HEK293 (cell line): Measurements from ENCODE around the gene ABHD17A.

Experiments
- CTCF ChIA-PET: fragments of 350-600 bp; formaldehyde crosslinking; extraction: SDS; loops from one replicate; lab custom pipeline; 2021; ENCODE audit warnings: antibody characterized with exemption; lab: Yijun Ruan, JAX
- POLR2A ChIA-PET: fragments of 300-600 bp; formaldehyde crosslinking; extraction: SDS; loops from one replicate; lab custom pipeline; 2020; ENCODE audit warnings: antibody characterized with exemption, inconsistent platforms; lab: Yijun Ruan, JAX
- H3K27ac ChIP-seq: fragments of 200-500 bp; sonication (Bioruptor generic); 2 replicates; pipeline ENCODE4 v1.5.1; 2014; ENCODE audit warnings: low read depth, low read length, control low read depth, inconsistent platforms; ENCODE audit errors: extremely low read depth
- H3K36me3 ChIP-seq, 2 experiments: fragments of 200-500 bp in 1 of 2; sonication (Bioruptor generic) in 1 of 2; 1 replicate in 1 of 2; 2 replicates in 1 of 2; pipeline ENCODE4 v1.5.1; 2014 to 2017; ENCODE audit warnings: inconsistent platforms in 2 of 2, low read length in 2 of 2; ENCODE audit not compliant: control insufficient read depth in 2 of 2, insufficient read depth in 1 of 2
- H3K4me1 ChIP-seq: fragments of 200-500 bp; sonication (Bioruptor generic); 2 replicates; pipeline ENCODE4 v1.5.1; 2014; ENCODE audit warnings: mild to moderate bottlenecking, low read length, inconsistent platforms; ENCODE audit not compliant: control insufficient read depth, insufficient read depth
- H3K4me3 ChIP-seq: 2 replicates; pipeline ENCODE4 v1.5.1; 2011; ENCODE audit warnings: low read depth, mild to moderate bottlenecking, control low read depth, low read length, moderate library complexity
- H3K9me3 ChIP-seq: fragments of 200-500 bp; sonication (Bioruptor generic); 2 replicates; pipeline ENCODE4 v1.5.1; 2014; ENCODE audit warnings: low read depth, low read length, inconsistent platforms; ENCODE audit not compliant: control insufficient read depth, insufficient read depth
- BCL11A ChIP-seq: fragments of 450-650 bp; formaldehyde crosslinking; IDR thresholded peaks from 2 replicates; pipeline ENCODE4 v1.5.1; 2016; ENCODE audit warnings: low read depth, missing biosample characterization, missing genetic modification characterization
- BCL11B ChIP-seq: fragments of 450-650 bp; formaldehyde crosslinking; IDR thresholded peaks from 2 replicates; pipeline ENCODE4 v1.5.1; 2016; ENCODE audit warnings: low read depth, missing biosample characterization, missing genetic modification characterization
- EGR2 ChIP-seq: fragments of 450-650 bp; formaldehyde crosslinking; IDR thresholded peaks from 2 replicates; pipeline ENCODE4 v1.5.1; 2016; ENCODE audit warnings: low read depth, missing biosample characterization, missing genetic modification characterization
- GLIS1 ChIP-seq: fragments of 450-650 bp; formaldehyde crosslinking; IDR thresholded peaks from 2 replicates; pipeline ENCODE4 v1.5.1; 2016; ENCODE audit warnings: missing biosample characterization, missing genetic modification characterization
- KLF1 ChIP-seq: fragments of 450-650 bp; formaldehyde crosslinking; IDR thresholded peaks from 2 replicates; pipeline ENCODE4 v1.5.1; 2016; ENCODE audit warnings: missing biosample characterization, missing genetic modification characterization
- KLF16 ChIP-seq: fragments of 450-650 bp; formaldehyde crosslinking; IDR thresholded peaks from 2 replicates; pipeline ENCODE4 v1.5.1; 2017; ENCODE audit warnings: missing biosample characterization, missing genetic modification characterization
- KLF7 ChIP-seq: fragments of 450-650 bp; formaldehyde crosslinking; IDR thresholded peaks from 2 replicates; pipeline ENCODE4 v1.5.1; 2016; ENCODE audit warnings: missing biosample characterization, missing genetic modification characterization, borderline replicate concordance
- PRDM2 ChIP-seq: fragments of 450-650 bp; formaldehyde crosslinking; IDR thresholded peaks from 2 replicates; pipeline ENCODE4 v1.5.1; 2016; ENCODE audit warnings: missing biosample characterization, missing genetic modification characterization, borderline replicate concordance
- SCRT1 ChIP-seq: fragments of 450-650 bp; formaldehyde crosslinking; IDR thresholded peaks from 2 replicates; pipeline ENCODE4 v1.5.1; 2016; ENCODE audit warnings: missing biosample characterization, missing genetic modification characterization, borderline replicate concordance
- SP7 ChIP-seq: fragments of 450-650 bp; formaldehyde crosslinking; IDR thresholded peaks from 2 replicates; pipeline ENCODE4 v1.5.1; 2016; ENCODE audit warnings: missing biosample characterization, missing genetic modification characterization
- ZBTB20 ChIP-seq: fragments of 450-650 bp; formaldehyde crosslinking; IDR thresholded peaks from 2 replicates; pipeline ENCODE4 v1.5.1; 2016; ENCODE audit warnings: missing biosample characterization, missing genetic modification characterization
- ZBTB7A ChIP-seq: fragments of 450-650 bp; formaldehyde crosslinking; IDR thresholded peaks from 2 replicates; pipeline ENCODE4 v1.5.1; 2016; ENCODE audit warnings: low read depth, missing biosample characterization, missing genetic modification characterization
- ZBTB8A ChIP-seq: fragments of 450-650 bp; formaldehyde crosslinking; IDR thresholded peaks from 2 replicates; pipeline ENCODE4 v1.5.1; 2016; ENCODE audit warnings: missing biosample characterization, missing genetic modification characterization
- ZFHX2 ChIP-seq: fragments of 450-650 bp; formaldehyde crosslinking; conservative IDR thresholded peaks from 2 replicates; pipeline ENCODE4 v1.5.1; 2016; ENCODE audit warnings: missing biosample characterization, missing genetic modification characterization
- ZFP37 ChIP-seq: fragments of 450-650 bp; formaldehyde crosslinking; IDR thresholded peaks from 2 replicates; pipeline ENCODE4 v1.5.1; 2016; ENCODE audit warnings: missing biosample characterization, missing genetic modification characterization
- ZNF148 ChIP-seq: fragments of 450-650 bp; formaldehyde crosslinking; IDR thresholded peaks from 2 replicates; pipeline ENCODE4 v1.5.0; 2017; ENCODE audit warnings: missing biosample characterization, missing genetic modification characterization, borderline replicate concordance
- ZNF2 ChIP-seq: fragments of 450-650 bp; formaldehyde crosslinking; IDR thresholded peaks from 2 replicates; pipeline ENCODE4 v1.5.1; 2016; ENCODE audit warnings: missing biosample characterization, missing genetic modification characterization
- ZNF292 ChIP-seq: fragments of 450-650 bp; formaldehyde crosslinking; IDR thresholded peaks from 2 replicates; pipeline ENCODE4 v1.5.1; 2016; ENCODE audit warnings: low read depth, missing biosample characterization, missing genetic modification characterization, borderline replicate concordance
- ZNF335 ChIP-seq: fragments of 450-650 bp; formaldehyde crosslinking; conservative IDR thresholded peaks from 2 replicates; pipeline ENCODE4 v1.5.1; 2016; ENCODE audit warnings: missing biosample characterization, missing genetic modification characterization
- ZNF341 ChIP-seq: fragments of 450-650 bp; formaldehyde crosslinking; IDR thresholded peaks from 2 replicates; pipeline ENCODE4; 2016; ENCODE audit warnings: low read depth, missing biosample characterization, missing genetic modification characterization
- ZNF366 ChIP-seq: fragments of 450-650 bp; formaldehyde crosslinking; conservative IDR thresholded peaks from 2 replicates; pipeline ENCODE4 v1.5.1; 2016; ENCODE audit warnings: missing biosample characterization, missing genetic modification characterization
- ZNF398 ChIP-seq: fragments of 450-650 bp; formaldehyde crosslinking; IDR thresholded peaks from 2 replicates; pipeline ENCODE4 v1.5.1; 2017; ENCODE audit warnings: missing biosample characterization, missing genetic modification characterization
- ZNF660 ChIP-seq: fragments of 450-650 bp; IDR thresholded peaks from 2 replicates; pipeline ENCODE4 v1.5.1; 2018; ENCODE audit warnings: missing biosample characterization, mild to moderate bottlenecking, missing genetic modification characterization
- ZNF785 ChIP-seq: fragments of 450-650 bp; formaldehyde crosslinking; IDR thresholded peaks from 2 replicates; pipeline ENCODE4 v1.5.1; 2016; ENCODE audit warnings: missing biosample characterization, missing genetic modification characterization
- ZNF830 ChIP-seq: fragments of 450-650 bp; IDR thresholded peaks from 2 replicates; pipeline ENCODE4 v1.5.0; 2018; ENCODE audit warnings: missing biosample characterization, missing genetic modification characterization, low read depth, mild to moderate bottlenecking, moderate library complexity
- ZNF843 ChIP-seq: fragments of 450-650 bp; formaldehyde crosslinking; IDR thresholded peaks from 2 replicates; pipeline ENCODE4 v1.5.1; 2016; ENCODE audit warnings: missing biosample characterization, missing genetic modification characterization
- ZSCAN30 ChIP-seq: fragments of 450-650 bp; IDR thresholded peaks from 2 replicates; pipeline ENCODE4 v1.5.1; 2018; ENCODE audit warnings: missing biosample characterization, mild to moderate bottlenecking, missing genetic modification characterization, moderate library complexity

Gene ABHD17A

GRCh38 chr19:1864480-1865171 is 20.7 kb downstream of the ABHD17A start:
- Histone ChIP-seq H3K27ac (peak overlapping the region; percentile 82), H3K4me3 (peak overlapping the region; percentile 60), H3K4me1 (peaks cover 12% of the 10 kb centered on the region), H3K36me3 (no peaks in the 10 kb centered on the region; a peak in 1 of 3 replicates), H3K9me3 (no peaks in the 10 kb centered on the region)
- ChIA-PET CTCF (interaction anchor here (0.5 to 1.1 kb wide), 7 partner anchors 9 to 671 kb away, joined by 3 to 5 read pairs (median 4); partner anchors contain the start of gene ABHD17A), POLR2A (interaction anchor here (0.6 to 1.6 kb wide), 3 partner anchors 11 to 482 kb away, joined by 3 to 18 read pairs (median 3); no protein-coding TSS in a partner anchor)
- peak; percentile 45; the same call in 1 of the 2 replicates for TF ChIP-seq BCL11B
- peak; percentile 18; the same call in 1 of the 2 replicates for TF ChIP-seq ZSCAN30 (tag by site-specific recombination)
- TF ChIP-seq SP7 (tag by site-specific recombination) = peak; percentile 7
- no peak for TF ChIP-seq ZNF830 (tag by site-specific recombination)
- peak; percentile 30 for TF ChIP-seq ZBTB20 (tag by site-specific recombination)
- TF ChIP-seq SCRT1 (tag by site-specific recombination) = no peak
- TF ChIP-seq ZFP37 = 0 out of 2 replicates have a peak, but pooled peaks have one; percentile 17
- no peak for TF ChIP-seq KLF7
- peak; percentile 67 for TF ChIP-seq ZNF335 (tag by site-specific recombination)
- peak; percentile 79; the same call in 1 of the 2 replicates for TF ChIP-seq BCL11A (tag by site-specific recombination)
- TF ChIP-seq ZNF660 (tag by site-specific recombination) = 0 out of 2 replicates have a peak, but pooled peaks have one; percentile 11
- TF ChIP-seq GLIS1 (tag by site-specific recombination) = peak; percentile 35; the same call in 1 of the 2 replicates
- no peak; the same call in 1 of the 2 replicates for TF ChIP-seq KLF16 (tag by site-specific recombination)
- TF ChIP-seq ZNF366 (tag by site-specific recombination) = 0 out of 2 replicates have a peak, but pooled peaks have one; percentile 23
- TF ChIP-seq ZFHX2 (tag by site-specific recombination) = peak; percentile 41; the same call in 1 of the 2 replicates
- no peak for TF ChIP-seq ZNF148 (tag by site-specific recombination)
- TF ChIP-seq ZBTB8A (tag by site-specific recombination) = peak; percentile 56
- no peak for TF ChIP-seq ZNF292 (tag by site-specific recombination)
- TF ChIP-seq ZBTB7A = no peak
- no peak for TF ChIP-seq ZNF785 (tag by site-specific recombination)
- peak; percentile 79 for TF ChIP-seq ZNF2 (tag by site-specific recombination)
- no peak for TF ChIP-seq PRDM2 (tag by site-specific recombination)
- TF ChIP-seq EGR2 (tag by site-specific recombination) = no peak
- peak; percentile 84 for TF ChIP-seq ZNF341 (tag by site-specific recombination)
- TF ChIP-seq KLF1 = 0 out of 2 replicates have a peak, but pooled peaks have one; percentile 6
- peak; percentile 66 for TF ChIP-seq ZNF398
- 0 out of 2 replicates have a peak, but pooled peaks have one; percentile 5 for TF ChIP-seq ZNF843 (tag by site-specific recombination)
